NOMO-1 (cell line): ENCODE results near the gene DIO3.
"Not testable (repeated sequence)": the region's sequence is repeated elsewhere in the genome, so short reads cannot be mapped to it uniquely, and the experiment has no call there.

Source experiments
- DNase-seq, 2 experiments: peaks; one replicate each; lab custom pipeline; 2025; ENCODE audit not compliant: unreplicated experiment in 2 of 2; lab: John Stamatoyannopoulos, UW

Gene DIO3

GRCh38 chr14:101557811-101558738 lies 3.2 kb upstream of the DIO3 start:
- DNase-seq, result no peak

- no peak for DNase-seq
Observed at GRCh38 chr14:101558739-101559240, 2.5 kb upstream of the DIO3 start.

DNA sequence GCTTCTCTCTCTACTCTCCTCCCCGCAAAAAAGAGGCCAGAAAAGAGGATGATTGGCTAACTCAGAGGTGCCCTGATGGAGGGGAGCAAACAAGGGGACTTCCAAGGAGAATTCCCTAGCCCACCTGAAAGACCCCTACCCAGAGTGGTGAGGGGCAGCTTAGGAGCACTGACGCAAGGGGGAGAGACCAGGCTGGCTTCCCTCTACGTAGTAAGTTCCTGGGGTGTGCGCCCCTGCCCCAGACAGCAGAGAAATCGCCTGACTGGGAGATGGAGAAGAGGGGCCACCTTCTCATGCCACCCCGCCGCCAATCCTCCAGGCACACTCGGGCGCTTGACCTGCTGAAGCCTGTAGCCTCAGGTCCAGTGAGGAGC lies 2.1 kb upstream of the DIO3 start:
- no peak for DNase-seq

- DNase-seq, result no peak
Observed at GRCh38 chr14:101559624-101560533, 1.4 kb upstream of the DIO3 start.

- DNase-seq, result no peak
Observed at GRCh38 chr14:101560534-101561113, 671 bp upstream of the DIO3 start.

GRCh38 chr14:101561897-101562490 lies 699 bp downstream of the DIO3 start:
- no peak for DNase-seq

GRCh38 chr14:101562659-101563351 lies 1.5 kb downstream of the DIO3 start:
- no peak for DNase-seq

DNA sequence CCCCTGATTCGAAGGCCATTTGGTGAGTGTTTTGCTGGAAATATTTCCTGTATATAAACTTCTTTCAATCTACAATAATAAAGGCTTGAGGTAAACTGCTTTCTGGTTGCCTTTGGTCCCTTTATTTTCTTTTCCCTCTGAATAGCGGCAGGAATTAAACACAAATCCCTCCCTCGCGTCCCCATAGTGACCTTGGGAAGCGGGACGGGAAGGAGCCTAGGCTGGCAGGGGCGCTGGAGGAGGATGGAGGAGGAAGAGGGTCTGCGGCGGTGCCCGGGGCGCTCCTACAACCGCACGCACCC lies 2.0 kb downstream of the DIO3 start:
- no peak for DNase-seq

DNA sequence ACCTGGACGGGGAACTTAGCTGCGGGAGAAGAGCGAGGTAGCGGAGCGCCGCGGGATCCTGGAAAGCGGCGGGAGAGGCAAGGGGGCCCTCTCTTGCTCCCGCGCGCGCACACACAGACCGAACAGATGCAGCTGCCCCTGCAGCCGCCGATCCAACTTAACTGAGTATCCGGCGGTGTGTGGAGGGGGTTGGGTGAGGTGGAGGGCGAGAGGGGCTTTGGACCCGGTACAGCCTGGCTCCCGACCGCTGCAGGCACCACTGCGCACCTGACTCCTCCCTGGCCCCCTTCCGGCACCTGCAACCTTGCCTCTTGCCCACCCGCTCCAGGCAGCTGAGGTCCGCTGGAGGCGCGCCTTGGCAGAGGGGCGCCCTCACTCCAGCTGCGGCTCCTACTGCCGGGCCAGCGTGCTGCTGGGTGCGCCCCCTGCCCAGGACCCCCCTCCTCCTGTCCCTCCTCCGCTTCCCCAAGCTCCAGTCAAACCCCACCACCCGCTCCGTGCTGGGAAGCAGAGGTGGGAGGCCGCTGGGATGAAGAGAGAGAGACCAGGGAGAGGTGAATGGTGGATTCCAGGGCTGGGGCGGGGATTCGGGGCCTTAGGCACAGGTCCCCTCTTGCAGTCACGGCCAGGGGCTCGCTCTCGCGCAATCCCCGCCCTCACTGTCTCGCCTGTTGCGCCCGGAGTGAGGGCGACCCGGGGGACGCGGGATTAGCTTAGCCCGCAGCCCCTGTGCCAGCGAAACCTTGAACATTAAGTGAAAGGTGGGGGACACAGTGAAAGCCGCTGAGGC lies 2.6 kb downstream of the DIO3 start:
- no peak for DNase-seq

GRCh38 chr14:101564444-101564776 lies 3.1 kb downstream of the DIO3 start:
- no peak for DNase-seq

- DNase-seq, result no peak
Observed at GRCh38 chr14:101564819-101565698, 3.8 kb downstream of the DIO3 start.

DNA sequence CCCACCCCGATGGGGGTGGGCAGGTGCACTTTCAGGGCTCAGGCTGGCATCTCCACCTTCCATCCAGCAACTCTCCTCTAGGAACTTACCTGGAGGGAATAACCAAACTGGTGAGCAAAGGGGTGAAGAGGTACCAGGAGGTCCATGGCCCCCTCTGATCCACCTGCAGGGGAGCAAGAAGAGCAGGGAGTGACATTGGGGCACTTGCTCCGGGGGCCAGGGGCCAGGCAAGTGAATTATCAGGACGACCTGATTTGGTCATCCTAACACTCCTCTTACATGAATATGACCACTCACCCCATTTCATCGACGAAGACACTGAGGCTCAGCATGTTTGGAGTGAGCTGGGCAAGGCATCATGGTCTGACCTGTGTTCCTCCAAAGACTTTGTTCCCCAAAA lies 6.0 kb downstream of the DIO3 start:
- DNase-seq, result no peak

DNA sequence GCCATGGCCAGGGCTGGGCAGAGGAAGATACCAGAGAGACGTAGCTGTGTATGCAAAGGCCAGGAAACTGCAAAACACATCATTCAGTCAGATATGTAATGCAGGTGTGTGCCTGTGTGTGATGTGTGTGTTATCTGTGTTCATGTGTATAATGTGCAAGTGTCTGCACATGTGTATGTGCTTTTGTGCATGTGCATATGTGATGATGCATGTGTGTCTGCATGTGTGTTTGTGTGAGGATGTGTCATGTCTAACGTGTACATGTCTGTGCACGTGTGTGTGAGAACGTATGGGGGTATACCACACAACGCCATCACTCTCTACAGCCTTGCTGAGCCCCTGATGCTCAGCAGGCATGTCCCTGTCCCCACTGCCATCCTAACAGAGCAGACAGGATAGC lies 9.7 kb downstream of the DIO3 start:
- no peak for DNase-seq

- not testable (repeated sequence) for DNase-seq
Observed at GRCh38 chr14:101572526-101572925, 11.2 kb downstream of the DIO3 start.

- DNase-seq, result no peak
Observed at GRCh38 chr14:101573289-101573688, 12.0 kb downstream of the DIO3 start.

DNA sequence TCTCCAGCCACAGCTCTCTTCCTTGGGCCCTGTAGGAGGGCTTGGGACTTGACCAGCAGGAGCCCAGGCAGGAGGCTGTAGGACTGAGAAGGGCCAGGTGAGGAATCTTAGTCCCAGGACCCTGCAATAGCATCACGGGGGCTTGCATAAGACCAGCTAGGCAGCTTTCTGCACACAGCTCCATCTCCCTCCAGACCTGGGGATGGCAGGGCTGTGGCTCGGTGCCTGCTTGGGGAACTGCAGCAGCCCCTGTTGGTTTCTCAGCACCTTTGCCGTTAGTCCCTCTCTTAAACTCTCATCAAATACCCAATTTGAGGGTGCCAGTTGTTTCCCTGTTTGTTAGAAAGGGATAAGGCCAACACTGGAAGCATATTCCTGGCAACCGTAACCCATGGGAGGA lies 14.3 kb downstream of the DIO3 start:
- DNase-seq, result no peak

GRCh38 chr14:101577221-101577909 lies 16.1 kb downstream of the DIO3 start:
- no peak for DNase-seq

- no peak for DNase-seq
Observed at GRCh38 chr14:101578489-101578888, 17.2 kb downstream of the DIO3 start.
